ENCODE results near the gene CDO1.

DNA sequence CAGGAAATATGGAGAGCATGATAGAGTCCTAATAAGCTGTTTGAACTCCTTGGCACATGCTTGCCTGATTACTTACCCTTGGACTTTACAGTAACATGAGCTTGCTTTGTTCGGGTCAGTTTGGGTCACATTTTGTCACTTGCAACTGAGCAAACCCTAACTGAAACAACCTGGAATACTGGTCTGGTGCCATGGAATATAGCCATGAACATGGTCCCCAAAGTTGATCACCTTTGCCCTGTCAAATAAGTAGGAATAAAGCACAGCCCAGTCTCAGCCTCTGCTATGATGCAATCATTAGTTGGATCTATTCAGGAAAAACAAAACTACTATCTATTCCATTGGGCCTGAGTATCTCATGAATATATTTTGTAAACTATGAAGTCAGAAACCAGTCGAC is 18.2 kb downstream of the CDO1 start:
- TF ChIP-seq CTCF (IDR thresholded peaks at IDR 0.05): no peak
- TF ChIP-seq POLR2A (IDR thresholded peaks at IDR 0.05): no peak
